T follicular helper cell (primary cell): ENCODE measurements around the gene GSTA5.
"Not testable (repeated sequence)": the region's sequence is repeated elsewhere in the genome, so short reads cannot be mapped to it uniquely, and the experiment has no call there.

ENCODE experiments used
- DNase-seq: peaks from one replicate; pipeline ENCODE4 v3.0.0-alpha.2; 2020; ENCODE audit warnings: low read depth
- total RNA-seq, 2 experiments: gene quantifications; one replicate each; lab custom pipeline; 2026; lab: John Stamatoyannopoulos, UW

The GSTA5 gene
- total RNA-seq = 0 reads per million in 2 experiments

- DNase-seq = no peak
Measured at GRCh38 chr6:52840763-52841585, at the start of gene GSTA5. Gene GSTA5 (minus strand): TSS chr6:52840813.

GRCh38 chr6:52890018-52890417 lies 49.4 kb upstream of the GSTA5 start:
- no peak for DNase-seq

- no peak for DNase-seq
Measured at GRCh38 chr6:52887910-52888524, 47.4 kb upstream of the GSTA5 start.

- DNase-seq = peak; percentile 52
Measured at GRCh38 chr6:52881996-52882841, 41.6 kb upstream of the GSTA5 start.

- DNase-seq = no peak
Measured at GRCh38 chr6:52881662-52881995, 41.0 kb upstream of the GSTA5 start.

- DNase-seq = no peak
Measured at GRCh38 chr6:52877786-52878185, 37.2 kb upstream of the GSTA5 start.

GRCh38 chr6:52877168-52877567 lies 36.6 kb upstream of the GSTA5 start:
- DNase-seq = no peak

GRCh38 chr6:52876056-52876787 lies 35.6 kb upstream of the GSTA5 start:
- no peak for DNase-seq

GRCh38 chr6:52872031-52872430 lies 31.4 kb upstream of the GSTA5 start:
- DNase-seq = no peak

- no peak for DNase-seq
Measured at GRCh38 chr6:52871621-52872020, 31.0 kb upstream of the GSTA5 start.

GRCh38 chr6:52870335-52871091 lies 29.9 kb upstream of the GSTA5 start:
- DNase-seq = not testable (repeated sequence)

GRCh38 chr6:52868899-52869298 lies 28.3 kb upstream of the GSTA5 start:
- DNase-seq = not testable (repeated sequence)

- DNase-seq = no peak
Measured at GRCh38 chr6:52868240-52868639, 27.6 kb upstream of the GSTA5 start.

GRCh38 chr6:52861151-52861550 lies 20.5 kb upstream of the GSTA5 start:
- DNase-seq = not testable (repeated sequence)

GRCh38 chr6:52858416-52858815 lies 17.8 kb upstream of the GSTA5 start:
- DNase-seq = no peak

- not testable (repeated sequence) for DNase-seq
Measured at GRCh38 chr6:52856137-52856536, 15.5 kb upstream of the GSTA5 start.

GRCh38 chr6:52849137-52849536 lies 8.5 kb upstream of the GSTA5 start:
- no peak for DNase-seq

GRCh38 chr6:52846002-52846401 lies 5.4 kb upstream of the GSTA5 start:
- DNase-seq = no peak

GRCh38 chr6:52843605-52844004 lies 3.0 kb upstream of the GSTA5 start:
- no peak for DNase-seq

GRCh38 chr6:52839124-52840055 lies 1.2 kb downstream of the GSTA5 start:
- DNase-seq = peak; percentile 24
